A549 (cell line): ENCODE measurements around the gene SLCO4A1. TPM values are rescaled to one million over a fixed set of nuclear protein-coding genes. Genes with fewer than 3 reads are reported as not detected.
A peak's percentile ranks its signal among the peaks of the same experiment; 100 is the strongest.

ENCODE experiments used
- ATAC-seq, 2 experiments: fragments of 200-7000 bp in 1 of 2; fragments of >200 bp in 1 of 2; cut with Nextera tagmentation in 1 of 2; cut with Tn5 transposase in 1 of 2; 3 replicates each; pipeline versions ENCODE4 v1.8.0 to v1.9.1; 2018 to 2020; ENCODE audit warnings: mild to moderate bottlenecking in 1 of 2, moderate library complexity in 1 of 2
- CTCF ChIA-PET: fragments of 300-600 bp; sonication (Branson Sonifier 250); formaldehyde crosslinking; extraction: SDS; loops from one replicate; lab custom pipeline; 2021; ENCODE audit warnings: antibody characterized with exemption, inconsistent platforms; lab: Yijun Ruan, JAX
- POLR2A ChIA-PET: fragments of 350-600 bp; formaldehyde crosslinking; extraction: SDS; loops from one replicate; lab custom pipeline; 2021; ENCODE audit warnings: antibody characterized with exemption, inconsistent platforms; lab: Yijun Ruan, JAX
- DNase-seq, 2 experiments: peaks; one replicate each; pipeline versions ENCODE4 v3.0.0 to v3.0.0-alpha.2; 2011 to 2016; ENCODE audit warnings: low read depth in 1 of 2, low spot score in 1 of 2
- FAIRE-seq: peaks from 2 replicates; lab custom pipeline; 2011; peaks lifted over from hg19 to GRCh38; lab: Jason Lieb, UNC
- H3K27ac ChIP-seq, 2 experiments: fragments of >200 bp; sonication (Bioruptor Twin); formaldehyde crosslinking; 3 replicates each; pipeline ENCODE4 v1.5.1; 2016 to 2017
- H3K4me1 ChIP-seq: fragments of >200 bp; sonication (Bioruptor Twin); formaldehyde crosslinking; 3 replicates; pipeline ENCODE4 v1.6.1; 2016
- H3K4me2 ChIP-seq: fragments of >200 bp; sonication (Bioruptor Twin); formaldehyde crosslinking; 3 replicates; pipeline ENCODE4 v1.6.1; 2016
- H3K4me3 ChIP-seq: fragments of >200 bp; sonication (Bioruptor Twin); formaldehyde crosslinking; 3 replicates; pipeline ENCODE4 v1.5.1; 2016
- H3K9me3 ChIP-seq: fragments of >200 bp; sonication (Bioruptor Twin); formaldehyde crosslinking; 3 replicates; pipeline ENCODE4 v1.6.1; 2016
- CEBPB ChIP-seq, 2 experiments: fragments of >200 bp in 1 of 2; sonication (Bioruptor Twin) in 1 of 2; formaldehyde crosslinking in 1 of 2; IDR thresholded peaks; 2 replicates each; pipeline ENCODE4 v1.6.1; 2012 to 2016
- CHD2 ChIP-seq: fragments of 150-350 bp; IDR thresholded peaks from 2 replicates; pipeline ENCODE4 v1.6.1; 2014; ENCODE audit warnings: low read length; ENCODE audit not compliant: partially characterized antibody
- CHD4 ChIP-seq: fragments of 200-600 bp; sonication (generic); IDR thresholded peaks from 2 replicates; pipeline ENCODE4 v1.6.1; 2016; ENCODE audit warnings: antibody characterized with exemption, mild to moderate bottlenecking, borderline replicate concordance
- EHMT2 ChIP-seq: fragments of 200-600 bp; sonication (generic); IDR thresholded peaks from 2 replicates; pipeline ENCODE4 v1.6.1; 2016; ENCODE audit warnings: antibody characterized with exemption, low read depth, mild to moderate bottlenecking, moderate library complexity
- FOSB ChIP-seq: fragments of 250-450 bp; sonication (Bioruptor Pico); IDR thresholded peaks from 2 replicates; pipeline ENCODE4 v1.5.0; 2020; ENCODE audit warnings: mild to moderate bottlenecking, moderate library complexity
- FOSL2 ChIP-seq, 2 experiments: fragments of 450-650 bp in 1 of 2; fragments of >200 bp in 1 of 2; sonication (Bioruptor Twin) in 1 of 2; formaldehyde crosslinking; IDR thresholded peaks; 2 replicates each; pipeline versions ENCODE4 v1.5.0 to v1.6.1; 2016 to 2020; ENCODE audit warnings: mild to moderate bottlenecking in 1 of 2, moderate library complexity in 1 of 2
- GATA3 ChIP-seq: IDR thresholded peaks from 2 replicates; pipeline ENCODE4 v1.6.1; 2012; ENCODE audit warnings: borderline replicate concordance
- HDAC2 ChIP-seq: fragments of 200-600 bp; sonication (generic); IDR thresholded peaks from 2 replicates; pipeline ENCODE4 v1.6.1; 2016
- HEYL ChIP-seq: fragments of 250-450 bp; sonication (Bioruptor Pico); IDR thresholded peaks from 2 replicates; pipeline ENCODE4 v1.8.0; 2021; ENCODE audit warnings: mild to moderate bottlenecking, moderate library complexity
- HOXB5 ChIP-seq: fragments of 250-450 bp; sonication (Bioruptor Pico); IDR thresholded peaks from 2 replicates; pipeline ENCODE4 v1.5.0; 2020; ENCODE audit warnings: mild to moderate bottlenecking, moderate library complexity
- JUNB ChIP-seq: fragments of >200 bp; sonication (Bioruptor Twin); formaldehyde crosslinking; IDR thresholded peaks from 2 replicates; pipeline ENCODE4 v1.6.1; 2016
- KDM1A ChIP-seq: fragments of 200-600 bp; sonication (generic); IDR thresholded peaks from 2 replicates; pipeline ENCODE4 v1.6.1; 2016; ENCODE audit warnings: low read depth, mild to moderate bottlenecking
- MAZ ChIP-seq: fragments of 150-350 bp; IDR thresholded peaks from 2 replicates; pipeline ENCODE4 v1.6.1; 2014; ENCODE audit warnings: antibody characterized with exemption, low read depth, low read length, borderline replicate concordance
- NFE2L2 ChIP-seq: fragments of 150-350 bp; conservative IDR thresholded peaks from 2 replicates; pipeline ENCODE4 v1.6.1; 2014; ENCODE audit warnings: low read length
- PHF8 ChIP-seq: fragments of 200-600 bp; sonication (generic); IDR thresholded peaks from 2 replicates; pipeline ENCODE4 v1.6.1; 2016; ENCODE audit warnings: low read depth, mild to moderate bottlenecking, antibody characterized with exemption, moderate library complexity, borderline replicate concordance
- RAD21 ChIP-seq, 2 experiments: fragments of >200 bp in 1 of 2; sonication (Bioruptor Twin) in 1 of 2; formaldehyde crosslinking in 1 of 2; IDR thresholded peaks in 1 of 2; conservative IDR thresholded peaks in 1 of 2; 2 replicates in 1 of 2; 3 replicates in 1 of 2; pipeline ENCODE4 v1.6.1; 2012 to 2018; ENCODE audit warnings: inconsistent platforms in 1 of 2
- RARB ChIP-seq: fragments of 250-450 bp; sonication (Bioruptor Pico); IDR thresholded peaks from 2 replicates; pipeline ENCODE4 v1.8.0; 2021; ENCODE audit warnings: mild to moderate bottlenecking, moderate library complexity
- SMC3 ChIP-seq: fragments of >200 bp; sonication (Bioruptor Twin); formaldehyde crosslinking; IDR thresholded peaks from 3 replicates; pipeline ENCODE4 v1.6.1; 2018; ENCODE audit warnings: inconsistent platforms
- ZSCAN20 ChIP-seq: fragments of 250-450 bp; sonication (Bioruptor Pico); IDR thresholded peaks from 2 replicates; pipeline ENCODE4 v1.8.0; 2022; ENCODE audit warnings: mild to moderate bottlenecking, moderate library complexity
- WGBS: methylation state at CpG from one replicate; pipeline ENCODE4 v1.1.6; 2017; ENCODE audit errors: missing lambda C conversion rate; 5-methylcytosine and 5-hydroxymethylcytosine counted together
- polyA plus RNA-seq, 4 experiments: library from polyadenylated mRNA; depleted of rRNA in 3 of 4; stranded (reverse); fragments of >200 nt; fragmentation: RNase III in 1 of 4; extraction: RNeasy Plus Mini Kit Qiagen cat#74134 plus additional on column Dnase treatment in 1 of 4; gene quantifications; 2 replicates in 3 of 4; 3 replicates in 1 of 4; pipeline ENCODE4 v1.2.3, GENCODE V29; 2011 to 2017
- TF ChIP-seq, protein P1 (sequence below): fragments of >200 bp; sonication (Bioruptor Twin); formaldehyde crosslinking; IDR thresholded peaks from 3 replicates; pipeline ENCODE4 v1.5.1; 2016
- TF ChIP-seq, protein P2 (sequence below): IDR thresholded peaks from 2 replicates; pipeline ENCODE4 v1.6.1; 2012
- TF ChIP-seq, protein P3 (sequence below): IDR thresholded peaks from 2 replicates; pipeline ENCODE4 v1.6.1; 2012

Gene SLCO4A1
- polyA plus RNA-seq, 2 of the 4 experiments (the other 2 are of a cell fraction) = 1.3 to 11.2 TPM

DNA sequence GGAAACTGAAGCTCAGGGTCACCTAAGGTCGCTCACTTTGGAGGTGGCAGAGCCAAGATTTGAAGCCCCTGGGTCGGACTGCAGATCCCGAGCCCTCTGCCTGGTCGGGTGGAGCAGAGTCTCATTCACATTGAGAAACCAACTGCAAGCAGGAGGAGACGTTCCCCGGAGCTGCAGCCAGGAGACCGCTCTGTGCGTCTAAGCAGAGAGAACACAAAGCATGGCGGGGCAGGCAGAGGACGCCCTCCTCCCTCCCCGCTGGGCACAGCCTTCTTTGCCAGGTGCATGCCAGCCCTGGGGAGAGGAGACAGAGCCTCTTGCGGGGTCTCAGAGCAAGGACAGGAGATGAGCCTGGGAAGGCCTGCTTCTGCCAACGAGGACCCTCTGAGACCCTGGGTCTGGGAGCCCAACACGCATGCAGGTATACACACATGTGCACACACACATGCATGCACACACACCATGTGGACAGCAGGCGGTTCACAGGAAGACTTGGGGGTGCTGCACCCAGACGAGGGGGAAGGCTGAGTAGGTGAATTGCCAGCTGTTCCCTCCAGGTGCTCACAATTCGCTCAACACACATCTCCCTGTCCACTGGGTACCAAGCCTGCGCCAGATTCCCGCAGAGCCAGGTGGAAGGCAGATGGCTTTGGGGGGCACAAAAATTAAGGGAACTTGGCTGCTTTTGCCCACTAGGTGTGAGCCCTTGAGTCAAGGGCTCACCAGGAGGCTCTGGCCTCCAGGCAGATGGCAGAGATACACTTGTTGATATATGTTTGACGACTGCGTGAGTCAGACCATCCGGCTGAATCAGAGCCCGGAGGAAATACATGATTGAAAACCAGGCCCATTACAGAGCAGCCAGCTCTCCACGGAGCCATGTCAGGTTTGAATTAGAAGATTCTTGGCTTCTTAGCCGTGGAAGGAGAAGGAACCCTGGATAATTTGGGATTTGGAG is 60.9 kb downstream of the SLCO4A1 start (continued):
- no peak for TF ChIP-seq CHD2
- no peak for TF ChIP-seq NFE2L2
- TF ChIP-seq EHMT2 = no peak
- TF ChIP-seq HOXB5 = no peak
- no peak for TF ChIP-seq HEYL (CRISPR knock-in tag)
- TF ChIP-seq, protein P1, sequence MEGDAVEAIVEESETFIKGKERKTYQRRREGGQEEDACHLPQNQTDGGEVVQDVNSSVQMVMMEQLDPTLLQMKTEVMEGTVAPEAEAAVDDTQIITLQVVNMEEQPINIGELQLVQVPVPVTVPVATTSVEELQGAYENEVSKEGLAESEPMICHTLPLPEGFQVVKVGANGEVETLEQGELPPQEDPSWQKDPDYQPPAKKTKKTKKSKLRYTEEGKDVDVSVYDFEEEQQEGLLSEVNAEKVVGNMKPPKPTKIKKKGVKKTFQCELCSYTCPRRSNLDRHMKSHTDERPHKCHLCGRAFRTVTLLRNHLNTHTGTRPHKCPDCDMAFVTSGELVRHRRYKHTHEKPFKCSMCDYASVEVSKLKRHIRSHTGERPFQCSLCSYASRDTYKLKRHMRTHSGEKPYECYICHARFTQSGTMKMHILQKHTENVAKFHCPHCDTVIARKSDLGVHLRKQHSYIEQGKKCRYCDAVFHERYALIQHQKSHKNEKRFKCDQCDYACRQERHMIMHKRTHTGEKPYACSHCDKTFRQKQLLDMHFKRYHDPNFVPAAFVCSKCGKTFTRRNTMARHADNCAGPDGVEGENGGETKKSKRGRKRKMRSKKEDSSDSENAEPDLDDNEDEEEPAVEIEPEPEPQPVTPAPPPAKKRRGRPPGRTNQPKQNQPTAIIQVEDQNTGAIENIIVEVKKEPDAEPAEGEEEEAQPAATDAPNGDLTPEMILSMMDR = peak; percentile 50; the same call in 2 of the 3 replicates
- TF ChIP-seq RARB (CRISPR knock-in tag) = no peak
- TF ChIP-seq RAD21 (conservative IDR thresholded peaks at IDR 0.05 in 1 of 2, IDR thresholded peaks at IDR 0.05 in 1 of 2) = peak; percentile 59 to 71
- TF ChIP-seq, protein P2, sequence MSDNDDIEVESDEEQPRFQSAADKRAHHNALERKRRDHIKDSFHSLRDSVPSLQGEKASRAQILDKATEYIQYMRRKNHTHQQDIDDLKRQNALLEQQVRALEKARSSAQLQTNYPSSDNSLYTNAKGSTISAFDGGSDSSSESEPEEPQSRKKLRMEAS = peak; percentile 52; the same call in 1 of the 2 replicates
- TF ChIP-seq KDM1A = no peak
- no peak for TF ChIP-seq ZSCAN20 (CRISPR knock-in tag)
- TF ChIP-seq GATA3 = peak; percentile 93
- no peak for TF ChIP-seq HDAC2
- TF ChIP-seq CHD4 = no peak
- TF ChIP-seq FOSL2 (IDR thresholded peaks at IDR 0.05) = peak; percentile 84
- peak; percentile 89 for TF ChIP-seq FOSL2 (CRISPR knock-in tag; IDR thresholded peaks at IDR 0.05)
- no peak for TF ChIP-seq PHF8
- peak; percentile 64 for TF ChIP-seq JUNB
- no peak for TF ChIP-seq CEBPB (IDR thresholded peaks at IDR 0.05)
- no peak for TF ChIP-seq FOSB
- peak; percentile 78 for TF ChIP-seq SMC3
- no peak for TF ChIP-seq MAZ

DNA sequence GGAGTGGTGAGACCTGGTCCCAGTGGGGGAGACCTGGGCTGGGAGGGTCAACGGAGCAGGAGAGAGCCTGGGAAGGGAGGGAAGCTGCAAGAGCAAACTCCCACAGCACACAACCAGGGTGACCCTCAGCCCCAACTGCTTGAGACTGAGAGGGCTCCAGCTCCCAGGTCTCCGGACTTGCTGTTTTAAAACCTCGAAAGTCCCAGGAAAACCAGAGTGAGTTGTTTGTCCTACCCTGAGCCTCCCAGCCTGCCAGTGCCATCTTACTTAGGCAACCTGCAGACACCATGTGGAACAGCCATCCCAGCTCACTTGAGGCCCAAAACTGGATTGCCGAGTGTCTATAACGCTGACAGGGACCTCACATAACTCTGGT is 61.5 kb downstream of the SLCO4A1 start:
- 72% methylated on average over 5 of the region's 5 CpGs for WGBS
- FAIRE-seq = no peak

More for the DNA sequence above, 61.5 kb downstream of the SLCO4A1 start:
- no peaks in the 10 kb centered on the region for H3K9me3 ChIP-seq
- DNase-seq = no peak
- TF ChIP-seq, protein P2 = no peak
- TF ChIP-seq CHD4 (no peak), RARB (CRISPR knock-in tag) (no peak), CHD2 (no peak)
- TF ChIP-seq, protein P3, sequence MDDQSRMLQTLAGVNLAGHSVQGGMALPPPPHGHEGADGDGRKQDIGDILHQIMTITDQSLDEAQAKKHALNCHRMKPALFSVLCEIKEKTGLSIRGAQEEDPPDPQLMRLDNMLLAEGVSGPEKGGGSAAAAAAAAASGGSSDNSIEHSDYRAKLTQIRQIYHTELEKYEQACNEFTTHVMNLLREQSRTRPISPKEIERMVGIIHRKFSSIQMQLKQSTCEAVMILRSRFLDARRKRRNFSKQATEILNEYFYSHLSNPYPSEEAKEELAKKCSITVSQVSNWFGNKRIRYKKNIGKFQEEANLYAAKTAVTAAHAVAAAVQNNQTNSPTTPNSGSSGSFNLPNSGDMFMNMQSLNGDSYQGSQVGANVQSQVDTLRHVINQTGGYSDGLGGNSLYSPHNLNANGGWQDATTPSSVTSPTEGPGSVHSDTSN = no peak
- H3K27ac ChIP-seq = peak overlapping the region; percentile 56 to 84
- ChIA-PET CTCF (interaction anchor here (0.7 to 16.9 kb wide), 22 partner anchors 8 to 339 kb away, joined by 3 to 250 read pairs (median 6); no protein-coding TSS in a partner anchor), POLR2A (interaction anchor here (1.1 to 1.9 kb wide), 2 partner anchors 87 to 90 kb away, joined by 5 to 16 read pairs; no protein-coding TSS in a partner anchor)
- peaks cover 42% of the 10 kb centered on the region for H3K4me1 ChIP-seq
- peak overlapping the region; percentile 62 for H3K4me2 ChIP-seq
- ATAC-seq = peak in 1 of 2 experiments; percentile 37; a peak in 3 of 6 replicates
- H3K4me3 ChIP-seq = no peak overlapping the region
